HG02623 (cell line): ENCODE results near the gene RAB38.

ENCODE experiments used
- ATAC-seq: cut with Tn5 transposase; IDR thresholded peaks from one replicate; pipeline ENCODE4 v1.9.1; 2021; ENCODE audit warnings: moderate library complexity; ENCODE audit not compliant: unreplicated experiment

The RAB38 gene

GRCh38 chr11:88174709-88175568, at the start of gene RAB38:
Gene RAB38 (minus strand): TSS chr11:88175443. CDS start chr11:88175384, 59 bp downstream.
- ATAC-seq: peak; percentile 43

GRCh38 chr11:88213406-88213805, 38.2 kb upstream of the RAB38 start:
- no peak for ATAC-seq

GRCh38 chr11:88212300-88212699, 37.1 kb upstream of the RAB38 start:
- ATAC-seq: no peak

GRCh38 chr11:88208745-88209144, 33.5 kb upstream of the RAB38 start:
- ATAC-seq: no peak

- no peak for ATAC-seq
These were observed 31.5 kb upstream of the RAB38 start for GRCh38 chr11:88206751-88207150.

- no peak for ATAC-seq
These were observed 29.1 kb upstream of the RAB38 start for GRCh38 chr11:88204353-88204752.

GRCh38 chr11:88203604-88204003, 28.4 kb upstream of the RAB38 start:
- no peak for ATAC-seq

- no peak for ATAC-seq
These were observed 27.3 kb upstream of the RAB38 start for GRCh38 chr11:88202498-88202897.

GRCh38 chr11:88196393-88196792, 21.1 kb upstream of the RAB38 start:
- no peak for ATAC-seq

- no peak for ATAC-seq
These were observed 20.7 kb upstream of the RAB38 start for GRCh38 chr11:88195908-88196307.

GRCh38 chr11:88194990-88195389, 19.7 kb upstream of the RAB38 start:
- no peak for ATAC-seq

- ATAC-seq: no peak
These were observed 18.0 kb upstream of the RAB38 start for GRCh38 chr11:88193278-88193677.

- no peak for ATAC-seq
These were observed 13.7 kb upstream of the RAB38 start for GRCh38 chr11:88188932-88189253.

- ATAC-seq: no peak
These were observed 13.1 kb upstream of the RAB38 start for GRCh38 chr11:88188251-88188931.

GRCh38 chr11:88183233-88183632, 8.0 kb upstream of the RAB38 start:
- no peak for ATAC-seq

- ATAC-seq: no peak
These were observed 6.5 kb upstream of the RAB38 start for GRCh38 chr11:88181776-88182175.

- no peak for ATAC-seq
These were observed 4.9 kb upstream of the RAB38 start for GRCh38 chr11:88179971-88180629.

GRCh38 chr11:88179141-88179540, 3.9 kb upstream of the RAB38 start:
- peak; percentile 64 for ATAC-seq

GRCh38 chr11:88178191-88178590, 2.9 kb upstream of the RAB38 start:
- no peak for ATAC-seq

GRCh38 chr11:88175569-88176075, 379 bp upstream of the RAB38 start:
- ATAC-seq: no peak

- ATAC-seq: no peak
These were observed 1.3 kb downstream of the RAB38 start for GRCh38 chr11:88173956-88174355.

GRCh38 chr11:88171982-88172381, 3.3 kb downstream of the RAB38 start:
- ATAC-seq: no peak
